ENCODE data around the gene RPL23. TPM values are rescaled to one million over a fixed set of nuclear protein-coding genes. Genes with fewer than 3 reads are reported as not detected.

The RPL23 gene
- total and polyA plus RNA-seq, 2 experiments from 2014 or later: 877 to 4,267 TPM

DNA sequence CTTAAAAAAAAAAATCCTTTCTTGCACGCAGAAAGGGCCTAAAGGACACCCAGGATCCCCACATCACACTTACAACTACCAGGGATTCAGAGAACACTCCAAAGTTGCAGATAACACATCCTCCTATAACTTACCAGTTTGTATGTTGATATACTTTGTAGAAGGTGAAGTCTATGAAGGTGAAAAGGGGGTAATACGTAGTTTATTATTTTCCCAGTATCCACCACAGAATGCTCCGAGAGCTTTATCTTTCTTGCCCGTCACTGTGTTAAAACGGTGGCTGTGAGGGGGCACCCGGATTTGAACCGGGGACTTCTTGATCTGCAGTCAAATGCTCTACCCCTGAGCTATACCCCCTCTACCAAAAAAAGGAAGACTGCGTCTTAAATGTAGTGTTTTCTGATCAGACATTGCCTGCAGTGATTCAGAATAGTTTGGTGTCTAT lies 7.9 kb upstream of the RPL23 start:
- H3K9me2 ChIP-seq (ENCODE audit: insufficient read depth): no peaks in the 10 kb centered on the region
- no peaks in the 10 kb centered on the region for H3K4me1 ChIP-seq (ENCODE audit: insufficient read depth)
- H3K9me3 Mint-ChIP-seq: peaks cover 6% of the 10 kb centered on the region; the same call in 2 of the 3 replicates
- no peak overlapping the region for H3K27ac ChIP-seq (ENCODE audit: low read depth)
- no peak overlapping the region for H2AFZ ChIP-seq
- 0 out of 2 replicates have a peak, but pooled peaks cover 7% of the 10 kb centered on the region for H3F3A ChIP-seq (replicated peaks; ENCODE audit: low read depth)
- 0 out of 2 replicates have a peak, but pooled peaks have one; percentile 4 for TF ChIP-seq CREB1 (CRISPR knock-in tag; IDR thresholded peaks at IDR 0.05; ENCODE audit: low read depth)
- no peak for TF ChIP-seq JUNB (IDR thresholded peaks at IDR 0.05; ENCODE audit: unreplicated experiment)
- DNase-seq (ENCODE audit: low spot score) (peak; percentile 67), ATAC-seq (peak; percentile 86)
- no peaks in the 10 kb centered on the region for H3K36me3 ChIP-seq (ENCODE audit: insufficient read depth)
- H3K36me3 Mint-ChIP-seq (ENCODE audit: low read depth): peaks cover 3% of the 10 kb centered on the region; the same call in 1 of the 3 replicates
- H3K79me2 ChIP-seq (replicated peaks; ENCODE audit: insufficient read depth): no peaks in the 10 kb centered on the region
- H3K4me3 ChIP-seq: no peak overlapping the region
- peak overlapping the region; percentile 30; the same call in 2 of the 3 replicates for H3K4me3 Mint-ChIP-seq
- peaks cover 23% of the 10 kb centered on the region for H3K27me3 Mint-ChIP-seq (ENCODE audit: insufficient read depth, low read depth, poor library complexity)
- no peak overlapping the region for H3K4me2 ChIP-seq
- H4K20me1 ChIP-seq (replicated peaks; ENCODE audit: insufficient read depth): no peaks in the 10 kb centered on the region
- H3K27me3 ChIP-seq (ENCODE audit: insufficient read depth): no peaks in the 10 kb centered on the region
- peaks cover 2% of the 10 kb centered on the region; the same call in 2 of the 3 replicates for H3K4me1 Mint-ChIP-seq
- no peak overlapping the region for H3K27ac Mint-ChIP-seq

DNA sequence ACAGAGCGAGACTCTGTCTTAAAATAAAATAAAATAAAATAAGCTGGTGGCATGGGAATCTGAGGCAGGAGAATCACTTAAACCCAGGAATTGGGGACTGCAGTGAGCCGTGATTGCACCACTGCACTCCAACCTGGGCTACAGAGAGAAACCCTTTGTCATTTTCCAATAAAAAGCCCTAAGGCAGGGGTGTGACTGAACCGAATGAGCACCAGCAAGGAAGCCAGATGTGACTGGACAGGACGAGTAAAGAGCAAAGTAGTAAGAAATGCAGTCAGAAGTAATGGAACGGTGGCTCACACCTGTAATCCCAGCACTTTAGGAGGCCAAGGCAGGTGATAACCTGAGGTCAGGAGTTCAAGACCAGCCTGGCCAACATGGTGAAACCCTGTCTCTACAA lies 3.8 kb upstream of the RPL23 start:
- peaks cover 5% of the 10 kb centered on the region for H3K4me1 Mint-ChIP-seq
- no peak overlapping the region for H3K27ac ChIP-seq (ENCODE audit: low read depth)
- peaks cover 19% of the 10 kb centered on the region for H3K27me3 Mint-ChIP-seq (ENCODE audit: insufficient read depth, low read depth, poor library complexity)
- H3F3A ChIP-seq (replicated peaks; ENCODE audit: low read depth): peaks cover 21% of the 10 kb centered on the region
- peaks cover 8% of the 10 kb centered on the region for H3K36me3 ChIP-seq (ENCODE audit: insufficient read depth)
- H3K36me3 Mint-ChIP-seq (ENCODE audit: low read depth): peaks cover 19% of the 10 kb centered on the region
- DNase-seq (ENCODE audit: low spot score) (no peak), ATAC-seq (no peak)
- H4K20me1 ChIP-seq (replicated peaks; ENCODE audit: insufficient read depth): peaks cover 8% of the 10 kb centered on the region
- H3K4me3 ChIP-seq: no peak overlapping the region
- no peak overlapping the region for H3K27ac Mint-ChIP-seq
- no peaks in the 10 kb centered on the region for H3K27me3 ChIP-seq (ENCODE audit: insufficient read depth)
- no peaks in the 10 kb centered on the region for H3K9me2 ChIP-seq (ENCODE audit: insufficient read depth)
- H3K4me2 ChIP-seq: no peak overlapping the region
- H2AFZ ChIP-seq: no peak overlapping the region
- H3K4me3 Mint-ChIP-seq: no peak overlapping the region
- H3K9me3 Mint-ChIP-seq: peaks cover 9% of the 10 kb centered on the region; the same call in 2 of the 3 replicates
- H3K79me2 ChIP-seq (replicated peaks; ENCODE audit: insufficient read depth): peaks cover 12% of the 10 kb centered on the region
- H3K4me1 ChIP-seq (ENCODE audit: insufficient read depth): peaks cover 4% of the 10 kb centered on the region
- TF ChIP-seq EZH2phosphoT487 (IDR thresholded peaks at IDR 0.05; ENCODE audit: unreplicated experiment) (no peak), ZNF114 (CRISPR knock-in tag; IDR thresholded peaks at IDR 0.05) (no peak), EZH2 (IDR thresholded peaks at IDR 0.05; ENCODE audit: low read depth, unreplicated experiment) (no peak)
- TF ChIP-seq, protein P1, sequence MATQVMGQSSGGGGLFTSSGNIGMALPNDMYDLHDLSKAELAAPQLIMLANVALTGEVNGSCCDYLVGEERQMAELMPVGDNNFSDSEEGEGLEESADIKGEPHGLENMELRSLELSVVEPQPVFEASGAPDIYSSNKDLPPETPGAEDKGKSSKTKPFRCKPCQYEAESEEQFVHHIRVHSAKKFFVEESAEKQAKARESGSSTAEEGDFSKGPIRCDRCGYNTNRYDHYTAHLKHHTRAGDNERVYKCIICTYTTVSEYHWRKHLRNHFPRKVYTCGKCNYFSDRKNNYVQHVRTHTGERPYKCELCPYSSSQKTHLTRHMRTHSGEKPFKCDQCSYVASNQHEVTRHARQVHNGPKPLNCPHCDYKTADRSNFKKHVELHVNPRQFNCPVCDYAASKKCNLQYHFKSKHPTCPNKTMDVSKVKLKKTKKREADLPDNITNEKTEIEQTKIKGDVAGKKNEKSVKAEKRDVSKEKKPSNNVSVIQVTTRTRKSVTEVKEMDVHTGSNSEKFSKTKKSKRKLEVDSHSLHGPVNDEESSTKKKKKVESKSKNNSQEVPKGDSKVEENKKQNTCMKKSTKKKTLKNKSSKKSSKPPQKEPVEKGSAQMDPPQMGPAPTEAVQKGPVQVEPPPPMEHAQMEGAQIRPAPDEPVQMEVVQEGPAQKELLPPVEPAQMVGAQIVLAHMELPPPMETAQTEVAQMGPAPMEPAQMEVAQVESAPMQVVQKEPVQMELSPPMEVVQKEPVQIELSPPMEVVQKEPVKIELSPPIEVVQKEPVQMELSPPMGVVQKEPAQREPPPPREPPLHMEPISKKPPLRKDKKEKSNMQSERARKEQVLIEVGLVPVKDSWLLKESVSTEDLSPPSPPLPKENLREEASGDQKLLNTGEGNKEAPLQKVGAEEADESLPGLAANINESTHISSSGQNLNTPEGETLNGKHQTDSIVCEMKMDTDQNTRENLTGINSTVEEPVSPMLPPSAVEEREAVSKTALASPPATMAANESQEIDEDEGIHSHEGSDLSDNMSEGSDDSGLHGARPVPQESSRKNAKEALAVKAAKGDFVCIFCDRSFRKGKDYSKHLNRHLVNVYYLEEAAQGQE (IDR thresholded peaks at IDR 0.05; ENCODE audit: unreplicated experiment): no peak
- TF ChIP-seq, protein P2, sequence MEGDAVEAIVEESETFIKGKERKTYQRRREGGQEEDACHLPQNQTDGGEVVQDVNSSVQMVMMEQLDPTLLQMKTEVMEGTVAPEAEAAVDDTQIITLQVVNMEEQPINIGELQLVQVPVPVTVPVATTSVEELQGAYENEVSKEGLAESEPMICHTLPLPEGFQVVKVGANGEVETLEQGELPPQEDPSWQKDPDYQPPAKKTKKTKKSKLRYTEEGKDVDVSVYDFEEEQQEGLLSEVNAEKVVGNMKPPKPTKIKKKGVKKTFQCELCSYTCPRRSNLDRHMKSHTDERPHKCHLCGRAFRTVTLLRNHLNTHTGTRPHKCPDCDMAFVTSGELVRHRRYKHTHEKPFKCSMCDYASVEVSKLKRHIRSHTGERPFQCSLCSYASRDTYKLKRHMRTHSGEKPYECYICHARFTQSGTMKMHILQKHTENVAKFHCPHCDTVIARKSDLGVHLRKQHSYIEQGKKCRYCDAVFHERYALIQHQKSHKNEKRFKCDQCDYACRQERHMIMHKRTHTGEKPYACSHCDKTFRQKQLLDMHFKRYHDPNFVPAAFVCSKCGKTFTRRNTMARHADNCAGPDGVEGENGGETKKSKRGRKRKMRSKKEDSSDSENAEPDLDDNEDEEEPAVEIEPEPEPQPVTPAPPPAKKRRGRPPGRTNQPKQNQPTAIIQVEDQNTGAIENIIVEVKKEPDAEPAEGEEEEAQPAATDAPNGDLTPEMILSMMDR (conservative IDR thresholded peaks at IDR 0.05; ENCODE audit: low read depth in 2 of 2): no peak
- TF ChIP-seq, protein P3, sequence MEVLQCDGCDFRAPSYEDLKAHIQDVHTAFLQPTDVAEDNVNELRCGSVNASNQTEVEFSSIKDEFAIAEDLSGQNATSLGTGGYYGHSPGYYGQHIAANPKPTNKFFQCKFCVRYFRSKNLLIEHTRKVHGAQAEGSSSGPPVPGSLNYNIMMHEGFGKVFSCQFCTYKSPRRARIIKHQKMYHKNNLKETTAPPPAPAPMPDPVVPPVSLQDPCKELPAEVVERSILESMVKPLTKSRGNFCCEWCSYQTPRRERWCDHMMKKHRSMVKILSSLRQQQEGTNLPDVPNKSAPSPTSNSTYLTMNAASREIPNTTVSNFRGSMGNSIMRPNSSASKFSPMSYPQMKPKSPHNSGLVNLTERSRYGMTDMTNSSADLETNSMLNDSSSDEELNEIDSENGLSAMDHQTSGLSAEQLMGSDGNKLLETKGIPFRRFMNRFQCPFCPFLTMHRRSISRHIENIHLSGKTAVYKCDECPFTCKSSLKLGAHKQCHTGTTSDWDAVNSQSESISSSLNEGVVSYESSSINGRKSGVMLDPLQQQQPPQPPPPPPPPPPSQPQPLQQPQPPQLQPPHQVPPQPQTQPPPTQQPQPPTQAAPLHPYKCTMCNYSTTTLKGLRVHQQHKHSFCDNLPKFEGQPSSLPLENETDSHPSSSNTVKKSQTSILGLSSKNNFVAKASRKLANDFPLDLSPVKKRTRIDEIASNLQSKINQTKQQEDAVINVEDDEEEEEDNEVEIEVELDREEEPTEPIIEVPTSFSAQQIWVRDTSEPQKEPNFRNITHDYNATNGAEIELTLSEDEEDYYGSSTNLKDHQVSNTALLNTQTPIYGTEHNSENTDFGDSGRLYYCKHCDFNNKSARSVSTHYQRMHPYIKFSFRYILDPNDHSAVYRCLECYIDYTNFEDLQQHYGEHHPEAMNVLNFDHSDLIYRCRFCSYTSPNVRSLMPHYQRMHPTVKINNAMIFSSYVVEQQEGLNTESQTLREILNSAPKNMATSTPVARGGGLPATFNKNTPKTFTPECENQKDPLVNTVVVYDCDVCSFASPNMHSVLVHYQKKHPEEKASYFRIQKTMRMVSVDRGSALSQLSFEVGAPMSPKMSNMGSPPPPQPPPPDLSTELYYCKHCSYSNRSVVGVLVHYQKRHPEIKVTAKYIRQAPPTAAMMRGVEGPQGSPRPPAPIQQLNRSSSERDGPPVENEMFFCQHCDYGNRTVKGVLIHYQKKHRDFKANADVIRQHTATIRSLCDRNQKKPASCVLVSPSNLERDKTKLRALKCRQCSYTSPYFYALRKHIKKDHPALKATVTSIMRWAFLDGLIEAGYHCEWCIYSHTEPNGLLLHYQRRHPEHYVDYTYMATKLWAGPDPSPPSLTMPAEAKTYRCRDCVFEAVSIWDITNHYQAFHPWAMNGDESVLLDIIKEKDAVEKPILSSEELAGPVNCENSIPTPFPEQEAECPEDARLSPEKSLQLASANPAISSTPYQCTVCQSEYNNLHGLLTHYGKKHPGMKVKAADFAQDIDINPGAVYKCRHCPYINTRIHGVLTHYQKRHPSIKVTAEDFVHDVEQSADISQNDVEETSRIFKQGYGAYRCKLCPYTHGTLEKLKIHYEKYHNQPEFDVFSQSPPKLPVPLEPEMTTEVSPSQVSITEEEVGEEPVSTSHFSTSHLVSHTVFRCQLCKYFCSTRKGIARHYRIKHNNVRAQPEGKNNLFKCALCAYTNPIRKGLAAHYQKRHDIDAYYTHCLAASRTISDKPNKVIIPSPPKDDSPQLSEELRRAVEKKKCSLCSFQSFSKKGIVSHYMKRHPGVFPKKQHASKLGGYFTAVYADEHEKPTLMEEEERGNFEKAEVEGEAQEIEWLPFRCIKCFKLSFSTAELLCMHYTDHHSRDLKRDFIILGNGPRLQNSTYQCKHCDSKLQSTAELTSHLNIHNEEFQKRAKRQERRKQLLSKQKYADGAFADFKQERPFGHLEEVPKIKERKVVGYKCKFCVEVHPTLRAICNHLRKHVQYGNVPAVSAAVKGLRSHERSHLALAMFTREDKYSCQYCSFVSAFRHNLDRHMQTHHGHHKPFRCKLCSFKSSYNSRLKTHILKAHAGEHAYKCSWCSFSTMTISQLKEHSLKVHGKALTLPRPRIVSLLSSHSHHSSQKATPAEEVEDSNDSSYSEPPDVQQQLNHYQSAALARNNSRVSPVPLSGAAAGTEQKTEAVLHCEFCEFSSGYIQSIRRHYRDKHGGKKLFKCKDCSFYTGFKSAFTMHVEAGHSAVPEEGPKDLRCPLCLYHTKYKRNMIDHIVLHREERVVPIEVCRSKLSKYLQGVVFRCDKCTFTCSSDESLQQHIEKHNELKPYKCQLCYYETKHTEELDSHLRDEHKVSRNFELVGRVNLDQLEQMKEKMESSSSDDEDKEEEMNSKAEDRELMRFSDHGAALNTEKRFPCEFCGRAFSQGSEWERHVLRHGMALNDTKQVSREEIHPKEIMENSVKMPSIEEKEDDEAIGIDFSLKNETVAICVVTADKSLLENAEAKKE (CRISPR knock-in tag; IDR thresholded peaks at IDR 0.05): no peak
- TF ChIP-seq, protein P4, sequence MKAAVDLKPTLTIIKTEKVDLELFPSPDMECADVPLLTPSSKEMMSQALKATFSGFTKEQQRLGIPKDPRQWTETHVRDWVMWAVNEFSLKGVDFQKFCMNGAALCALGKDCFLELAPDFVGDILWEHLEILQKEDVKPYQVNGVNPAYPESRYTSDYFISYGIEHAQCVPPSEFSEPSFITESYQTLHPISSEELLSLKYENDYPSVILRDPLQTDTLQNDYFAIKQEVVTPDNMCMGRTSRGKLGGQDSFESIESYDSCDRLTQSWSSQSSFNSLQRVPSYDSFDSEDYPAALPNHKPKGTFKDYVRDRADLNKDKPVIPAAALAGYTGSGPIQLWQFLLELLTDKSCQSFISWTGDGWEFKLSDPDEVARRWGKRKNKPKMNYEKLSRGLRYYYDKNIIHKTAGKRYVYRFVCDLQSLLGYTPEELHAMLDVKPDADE (IDR thresholded peaks at IDR 0.05): no peak

Data from GM23338 (cell line).